GM19452 (cell line): ENCODE results near the gene NEDD4L.

Experiments
- ATAC-seq: cut with Tn5 transposase; IDR thresholded peaks from one replicate; pipeline ENCODE4 v1.9.1; 2021; ENCODE audit not compliant: unreplicated experiment

NEDD4L gene

GRCh38 chr18:58337686-58338085 is 293.7 kb downstream of the NEDD4L start:
- ATAC-seq, result no peak

GRCh38 chr18:58338141-58338540 is 294.1 kb downstream of the NEDD4L start:
- ATAC-seq, result no peak

DNA sequence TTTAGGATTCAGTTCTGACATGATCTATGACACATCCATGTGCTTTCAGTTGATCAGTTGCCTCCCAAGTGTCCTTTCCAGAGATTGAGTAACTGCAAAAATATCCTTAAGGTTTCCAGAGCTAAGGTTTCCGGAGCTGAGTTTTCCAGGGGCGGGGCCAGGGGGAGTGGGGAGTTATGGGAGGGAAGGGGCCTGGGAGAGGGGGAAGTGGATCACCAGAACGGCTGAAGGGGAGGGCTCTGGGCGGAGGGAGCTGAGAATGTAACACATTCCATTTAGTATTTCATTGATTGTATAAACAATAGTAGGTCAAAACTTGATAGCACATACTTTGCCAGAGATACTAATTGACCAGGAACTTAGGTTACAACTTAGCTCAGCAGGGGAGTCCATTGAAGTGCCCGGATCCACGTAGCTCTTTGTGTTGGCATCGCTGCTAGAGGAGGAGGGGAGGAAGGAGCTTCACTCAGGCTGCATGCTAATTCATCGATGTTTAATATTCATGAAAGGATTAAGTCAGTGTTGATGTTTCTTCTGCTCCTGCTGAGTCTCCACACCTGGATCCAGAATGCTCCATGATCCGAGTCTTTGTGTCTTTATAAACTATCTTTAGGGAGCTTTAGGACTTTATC is 295.1 kb downstream of the NEDD4L start:
- no peak for ATAC-seq

DNA sequence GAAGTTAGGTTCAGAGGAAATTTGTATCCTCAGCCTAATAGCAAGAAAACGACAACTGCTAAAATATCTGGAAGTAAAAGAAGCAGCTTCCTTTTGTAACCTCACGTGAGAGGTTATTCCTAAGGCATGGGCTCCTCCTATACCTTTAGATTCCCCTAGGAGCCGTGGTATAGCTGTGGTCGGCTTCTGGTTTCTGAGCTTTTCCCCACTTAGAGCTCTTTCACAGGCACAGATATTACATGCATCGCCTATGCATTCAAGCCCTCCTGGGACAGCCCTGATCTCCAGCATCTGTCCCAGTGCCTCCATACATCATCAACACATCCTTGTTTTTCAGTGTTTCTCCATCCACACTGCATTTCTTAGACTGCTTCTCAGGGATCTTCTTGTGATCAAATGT is 295.9 kb downstream of the NEDD4L start:
- no peak for ATAC-seq

DNA sequence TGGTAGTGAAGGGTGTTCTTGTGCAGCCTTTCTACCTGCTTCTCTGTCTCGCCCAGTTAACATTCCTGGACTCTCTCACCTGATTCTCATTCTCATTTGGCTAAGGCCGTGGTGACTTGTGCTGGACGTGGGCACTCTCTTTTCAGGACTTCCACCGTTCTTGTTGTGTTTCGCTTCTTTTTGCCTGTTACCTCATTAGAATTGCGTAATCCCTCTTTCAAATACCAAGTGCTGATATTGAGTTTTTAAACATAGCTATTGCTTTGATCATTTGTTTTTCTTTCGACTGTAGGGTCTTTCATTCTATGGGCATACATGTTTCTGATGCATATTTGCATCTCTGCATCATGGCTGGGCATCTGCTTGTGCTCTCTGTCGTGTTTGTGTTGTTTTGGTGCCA is 297.9 kb downstream of the NEDD4L start:
- no peak for ATAC-seq

- no peak for ATAC-seq
Measured at GRCh38 chr18:58344080-58344670, 300.1 kb downstream of the NEDD4L start.

DNA sequence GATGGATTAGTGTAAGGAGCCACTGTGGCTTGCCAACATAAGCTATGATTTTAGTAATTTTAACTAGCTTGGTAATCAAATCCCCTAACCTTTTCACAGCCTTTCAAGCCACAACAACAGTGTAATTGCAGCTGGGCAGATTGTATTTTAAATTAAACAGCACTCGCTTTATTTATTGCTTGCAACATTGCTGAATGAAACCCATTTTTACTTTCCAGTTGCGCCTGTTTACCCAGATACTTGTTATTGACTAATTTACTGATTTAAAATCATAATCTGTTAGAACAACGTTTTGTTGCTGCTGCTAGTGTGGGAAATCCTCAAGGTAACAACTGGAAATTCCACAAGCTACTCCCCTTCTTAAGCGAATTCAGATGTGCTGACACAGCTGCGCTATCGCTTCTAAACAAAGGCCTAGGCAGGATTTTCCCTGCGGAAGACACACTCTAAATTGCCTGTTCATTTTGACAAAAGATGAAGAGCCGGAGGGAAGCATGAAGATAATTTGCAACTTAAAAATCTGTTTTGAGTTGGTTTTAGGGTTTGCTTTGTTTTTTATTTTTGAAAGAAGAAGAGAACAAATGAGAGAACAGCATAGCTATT is 300.9 kb downstream of the NEDD4L start:
- ATAC-seq, result no peak

DNA sequence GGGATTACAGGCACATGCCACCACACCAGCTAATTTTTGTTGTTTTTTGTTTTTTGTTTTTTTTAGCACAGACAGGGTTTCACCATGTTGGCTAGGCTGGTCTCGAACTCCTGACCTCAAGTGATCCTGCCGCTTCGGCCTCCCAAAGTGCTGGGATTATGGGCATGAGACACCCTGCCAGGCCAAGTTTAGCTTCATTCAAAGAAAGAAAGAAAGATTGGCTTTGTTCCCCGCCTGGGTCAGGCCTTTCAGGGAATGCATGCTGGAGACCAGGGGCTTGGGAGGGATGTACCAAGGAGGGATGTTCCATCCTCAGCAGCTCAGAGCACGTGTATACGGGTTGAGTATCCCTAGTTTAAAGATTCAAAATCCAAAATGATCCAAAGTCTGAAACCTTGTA is 301.8 kb downstream of the NEDD4L start:
- no peak for ATAC-seq

DNA sequence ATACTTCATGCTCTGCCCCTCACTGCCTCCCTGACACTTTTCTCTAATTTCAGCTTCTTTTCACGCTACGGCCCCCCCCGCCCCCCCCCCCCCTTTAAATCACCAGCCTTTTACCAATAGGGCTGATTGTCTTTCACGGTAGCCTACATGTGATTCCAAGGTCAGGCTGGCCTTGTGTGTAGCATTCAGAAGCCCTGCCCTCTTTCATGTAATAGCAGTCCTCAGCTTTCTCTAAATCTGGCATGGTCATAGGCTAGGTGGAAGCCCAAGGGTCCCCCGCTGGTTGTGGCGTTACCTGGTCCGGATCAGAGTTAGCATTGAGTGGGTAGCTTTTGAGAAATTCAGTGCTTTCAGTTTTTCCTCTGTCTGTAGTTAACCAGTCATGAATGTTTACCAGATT is 303.1 kb downstream of the NEDD4L start:
- ATAC-seq, result no peak

GRCh38 chr18:58348517-58348916 is 304.5 kb downstream of the NEDD4L start:
- ATAC-seq, result no peak

DNA sequence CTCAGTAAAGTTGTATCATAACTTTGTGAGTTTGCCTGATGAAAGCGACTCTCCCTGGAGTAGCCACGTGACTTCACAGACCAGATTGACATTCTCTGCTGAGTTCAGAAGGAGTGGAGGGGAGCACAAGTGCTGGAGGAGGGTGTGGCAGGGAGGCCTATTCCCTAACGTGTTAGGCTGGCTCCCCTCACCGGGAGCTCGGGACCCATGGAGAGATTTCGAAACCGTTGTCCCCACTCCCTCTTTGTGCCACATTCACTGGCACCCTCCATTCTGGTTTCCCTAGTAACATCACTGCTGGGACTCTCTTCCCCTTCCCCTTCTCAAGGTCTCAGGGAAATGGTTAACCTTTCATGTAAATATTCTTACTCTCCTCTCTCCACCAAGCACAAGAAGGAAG is 304.9 kb downstream of the NEDD4L start:
- ATAC-seq, result no peak

DNA sequence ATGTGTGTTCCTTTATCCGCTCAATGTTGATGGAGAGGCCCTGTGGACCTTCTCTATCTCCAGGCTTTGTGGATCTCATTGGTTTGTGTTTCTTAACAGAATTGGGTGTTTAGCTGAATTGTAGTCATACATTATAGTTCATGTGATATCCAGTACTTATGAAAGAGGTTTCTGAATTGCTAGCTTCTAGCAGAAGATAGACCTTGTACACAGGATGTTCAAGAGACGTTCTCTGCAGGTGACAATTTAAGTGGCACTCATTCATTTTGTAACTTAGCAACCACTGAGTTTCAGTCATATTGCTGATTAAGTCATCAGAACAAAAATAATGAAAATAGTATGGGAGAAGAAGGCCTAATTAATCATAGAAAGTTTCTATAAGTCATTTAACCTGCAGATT is 305.6 kb downstream of the NEDD4L start:
- no peak for ATAC-seq

GRCh38 chr18:58350526-58350925 is 306.5 kb downstream of the NEDD4L start:
- ATAC-seq, result no peak

GRCh38 chr18:58351776-58352175 is 307.8 kb downstream of the NEDD4L start:
- no peak for ATAC-seq

GRCh38 chr18:58353581-58353980 is 309.6 kb downstream of the NEDD4L start:
- ATAC-seq, result no peak

GRCh38 chr18:58354051-58354450 is 310.0 kb downstream of the NEDD4L start:
- no peak for ATAC-seq

- no peak for ATAC-seq
Measured at GRCh38 chr18:58354791-58355190, 310.8 kb downstream of the NEDD4L start.

- ATAC-seq, result no peak
Measured at GRCh38 chr18:58355243-58355642, 311.2 kb downstream of the NEDD4L start.

DNA sequence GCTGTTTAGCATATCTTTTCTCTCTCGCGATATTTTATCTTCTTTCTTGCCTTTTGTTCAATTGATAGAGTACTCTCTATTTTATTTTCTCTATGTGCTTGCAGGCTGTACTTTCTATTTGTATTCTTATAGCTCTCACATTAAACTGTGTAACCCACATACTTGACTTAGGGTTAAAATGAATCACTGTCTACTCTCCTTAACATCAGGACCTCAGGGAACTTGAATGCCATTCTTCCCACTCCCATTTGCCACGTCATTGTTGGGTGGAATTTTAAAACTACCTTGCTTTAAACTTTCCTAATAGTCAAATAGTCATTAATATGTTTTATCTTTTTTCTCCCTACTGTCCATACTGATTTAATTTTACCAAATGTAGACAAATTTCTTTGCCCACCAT is 315.2 kb downstream of the NEDD4L start:
- no peak for ATAC-seq

GRCh38 chr18:58359620-58360019 is 315.6 kb downstream of the NEDD4L start:
- ATAC-seq, result no peak

DNA sequence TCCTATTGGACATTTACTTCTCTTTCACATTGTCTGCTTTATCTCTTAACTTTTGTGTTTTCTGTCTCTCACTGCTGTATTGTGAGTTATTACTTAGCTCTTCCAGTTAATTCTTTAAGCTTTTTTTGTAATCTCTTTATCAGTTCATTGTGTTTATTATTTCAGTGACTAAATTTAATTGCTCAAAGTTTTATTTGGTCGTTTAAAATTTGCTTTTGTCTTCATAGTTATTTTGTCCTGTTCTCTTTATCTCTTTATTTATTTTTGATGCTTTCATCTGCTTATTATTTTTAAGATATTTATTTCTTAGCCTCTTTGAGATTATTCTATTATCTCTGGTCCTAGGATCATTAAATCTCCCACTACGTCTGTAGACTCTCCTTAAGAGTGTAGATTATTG is 316.3 kb downstream of the NEDD4L start:
- no peak for ATAC-seq

DNA sequence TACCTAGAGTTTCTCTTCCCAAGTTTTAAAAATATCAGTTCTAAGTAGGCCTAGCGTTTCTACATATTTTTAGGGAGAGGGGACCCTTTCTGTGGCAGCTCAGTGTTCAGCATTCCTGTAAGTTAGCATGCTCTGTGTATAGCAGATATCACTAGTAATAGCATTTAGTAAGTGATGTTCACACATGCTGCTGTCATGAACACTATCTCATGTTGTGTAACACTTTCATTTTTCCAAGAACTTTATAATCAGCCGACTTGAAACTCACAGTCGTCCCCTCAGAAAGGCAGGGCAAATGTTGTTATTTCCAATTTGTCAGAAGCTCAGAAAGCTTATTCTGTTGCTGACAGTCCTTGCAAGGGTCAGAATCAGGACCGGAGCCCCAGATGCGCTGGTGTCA is 317.2 kb downstream of the NEDD4L start:
- no peak for ATAC-seq
